GM21367 (cell line): ENCODE results near the gene SMIM35.

Experiments
- ATAC-seq: cut with Tn5 transposase; IDR thresholded peaks from one replicate; pipeline ENCODE4 v1.9.1; 2021; ENCODE audit not compliant: unreplicated experiment

SMIM35 gene

DNA sequence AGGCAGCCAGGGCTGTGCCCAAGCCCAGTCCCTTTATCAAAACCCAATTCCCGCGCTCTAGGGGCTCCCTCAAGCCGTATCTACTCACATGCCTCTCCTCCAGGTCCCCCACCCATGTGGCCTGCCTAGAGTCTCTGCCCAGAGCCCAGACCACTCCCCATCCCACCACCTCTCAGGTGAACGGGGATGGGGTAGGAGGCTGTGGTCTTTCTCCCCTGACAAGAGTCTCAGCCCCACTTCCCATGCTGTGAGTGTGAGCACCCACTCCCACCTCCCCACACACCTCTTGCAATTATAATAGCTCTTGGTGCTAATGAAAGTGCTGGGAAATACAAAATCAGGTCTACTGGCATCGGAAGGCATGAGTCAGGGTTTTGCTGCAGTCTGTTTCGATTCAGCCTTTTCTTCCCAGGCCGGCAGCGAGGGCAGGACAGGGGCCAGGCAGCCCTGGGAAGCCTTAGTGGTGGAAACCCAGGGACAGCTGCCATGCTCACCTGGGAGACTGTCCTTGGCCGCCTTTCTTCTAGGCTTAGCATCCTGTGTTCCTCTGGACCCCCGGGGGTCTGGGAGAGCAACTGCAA, 26.6 kb downstream of the SMIM35 start:
- no peak for ATAC-seq

DNA sequence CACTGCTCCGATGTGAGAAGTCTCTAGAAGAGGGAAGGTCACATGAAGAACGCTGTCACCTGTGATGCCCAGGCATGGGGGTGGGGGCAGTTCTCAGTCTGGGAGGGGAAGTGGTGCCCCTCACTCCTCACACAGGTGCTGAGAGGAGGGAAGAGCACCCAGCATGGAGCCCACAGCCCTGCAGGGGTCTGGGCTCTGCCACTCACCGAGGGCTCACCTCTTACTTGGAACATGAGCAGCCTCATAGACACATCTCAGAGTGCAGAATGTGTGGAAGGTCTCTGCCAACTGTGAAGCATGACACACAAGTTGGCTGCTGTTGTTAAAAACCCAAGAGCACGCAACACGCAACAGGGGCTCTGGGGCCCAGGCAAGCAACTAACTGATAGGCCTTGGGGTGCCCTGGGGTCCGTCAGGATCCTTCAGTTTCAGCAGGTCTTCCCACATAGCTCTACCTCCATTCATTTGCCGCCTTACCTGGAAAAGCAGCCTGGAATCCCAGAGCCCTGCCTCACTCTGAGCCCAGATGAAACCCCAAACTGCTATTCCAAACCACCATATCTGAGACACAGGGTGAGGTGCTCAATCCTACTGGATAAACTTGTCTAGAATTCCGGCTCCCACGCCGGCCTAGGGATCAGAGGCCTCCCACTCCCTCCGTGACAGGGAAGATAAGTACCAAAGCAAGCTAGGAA, 27.4 kb downstream of the SMIM35 start:
- no peak for ATAC-seq

DNA sequence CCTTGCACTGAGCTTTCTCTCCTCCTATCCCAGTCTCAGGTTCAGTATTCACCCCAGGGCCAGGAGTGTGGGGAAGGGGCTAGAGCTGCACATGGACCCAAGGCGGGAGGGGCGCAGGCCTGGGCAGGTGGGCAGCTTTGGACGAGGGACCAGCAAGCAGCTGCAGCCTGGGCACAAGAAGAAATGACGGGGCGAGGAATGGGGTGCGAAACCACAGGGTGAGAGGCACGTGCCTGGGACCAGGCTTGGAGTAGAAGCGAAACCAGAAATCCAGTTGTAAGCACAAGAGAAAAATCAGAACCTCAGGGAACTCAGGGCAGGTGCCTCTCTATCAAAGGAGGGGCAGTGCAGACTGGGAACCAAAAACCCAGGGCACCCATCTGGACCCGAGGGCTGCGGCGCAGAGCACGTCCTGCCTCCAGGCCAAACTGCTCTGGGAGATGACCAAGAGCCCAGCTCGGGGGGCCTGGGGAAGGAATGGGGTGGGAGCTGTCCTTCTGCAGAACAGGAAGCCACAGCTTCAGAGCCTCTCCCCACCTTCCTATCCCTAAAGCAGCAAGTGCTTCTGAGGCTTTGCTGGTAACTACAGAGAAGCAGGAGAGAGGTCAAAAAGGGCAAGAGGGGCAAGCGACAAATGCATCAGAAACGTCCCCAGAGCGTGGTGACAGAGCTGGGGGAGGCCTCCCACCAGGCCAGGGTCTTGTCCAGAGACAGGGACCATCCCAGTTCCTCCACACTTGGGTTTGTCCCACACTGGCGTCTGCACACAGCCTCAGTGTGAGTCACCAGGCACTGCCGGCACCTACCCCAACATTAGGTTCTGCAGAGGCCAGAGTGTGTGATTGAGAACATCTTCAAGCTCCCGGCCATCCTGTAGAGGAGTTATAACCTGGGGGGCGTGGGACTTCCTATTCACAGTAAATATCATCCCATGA, 28.2 kb downstream of the SMIM35 start:
- ATAC-seq: no peak

DNA sequence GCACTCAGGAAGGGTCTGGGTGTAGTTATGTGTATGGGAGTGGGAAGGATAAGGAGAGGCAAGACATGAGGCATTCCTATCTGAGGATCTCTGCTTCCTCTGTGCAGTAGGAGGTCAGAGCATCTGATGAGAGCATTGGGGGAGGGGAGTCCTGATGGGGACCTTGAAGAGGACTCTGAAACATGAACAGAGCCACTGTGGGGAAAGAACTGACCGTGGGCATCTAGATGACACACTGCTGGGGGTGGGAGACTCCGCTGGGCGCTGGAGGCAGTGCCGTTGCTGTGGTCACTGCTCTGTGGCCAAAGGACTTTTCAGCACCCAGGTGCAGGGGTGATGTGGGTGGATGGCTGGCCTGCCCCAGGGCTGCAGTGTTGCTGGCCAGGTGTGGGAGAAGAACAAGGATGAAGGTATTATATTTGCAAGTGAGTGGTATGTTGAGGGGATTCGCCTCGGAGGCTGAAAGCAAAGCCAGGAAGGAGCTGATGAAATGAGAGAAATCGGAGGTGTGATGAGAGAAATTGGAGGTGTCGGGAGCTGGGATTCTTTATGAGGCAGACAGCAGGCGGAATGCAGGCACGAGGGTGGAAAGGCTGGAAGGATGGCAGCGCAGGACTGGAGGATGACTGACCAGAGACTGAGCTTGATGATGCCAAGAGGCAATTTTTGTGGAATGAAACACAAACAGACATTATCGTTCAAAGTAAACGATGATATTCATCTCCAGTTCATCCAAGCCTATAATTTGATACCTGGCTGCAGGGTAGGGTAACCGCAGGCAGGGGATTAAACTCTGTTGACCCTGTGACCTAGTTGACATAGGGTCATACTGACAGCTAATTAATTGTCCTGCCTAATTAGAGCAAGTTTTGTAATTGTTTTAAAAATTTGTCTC, 29.3 kb downstream of the SMIM35 start:
- no peak for ATAC-seq

DNA sequence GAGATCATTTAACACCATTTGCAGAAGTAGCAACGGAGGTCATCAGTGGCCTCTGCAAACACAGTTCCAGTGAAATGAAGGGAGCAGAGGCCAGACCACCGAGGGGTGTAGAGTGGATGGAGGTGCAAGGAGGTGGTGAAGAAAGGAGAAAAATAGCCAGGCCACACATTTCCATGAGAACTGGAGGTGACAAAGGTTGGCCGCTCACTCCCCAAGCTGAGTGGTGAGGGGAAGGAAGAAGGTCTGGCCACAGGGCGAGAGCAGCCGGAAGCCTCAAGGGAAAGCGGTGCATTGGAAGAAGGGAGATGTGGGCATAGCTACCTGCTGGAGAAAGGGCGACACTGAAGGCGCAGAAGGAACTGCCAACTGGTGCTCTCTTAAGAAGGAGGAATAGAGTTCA, 30.0 kb downstream of the SMIM35 start:
- ATAC-seq: no peak

DNA sequence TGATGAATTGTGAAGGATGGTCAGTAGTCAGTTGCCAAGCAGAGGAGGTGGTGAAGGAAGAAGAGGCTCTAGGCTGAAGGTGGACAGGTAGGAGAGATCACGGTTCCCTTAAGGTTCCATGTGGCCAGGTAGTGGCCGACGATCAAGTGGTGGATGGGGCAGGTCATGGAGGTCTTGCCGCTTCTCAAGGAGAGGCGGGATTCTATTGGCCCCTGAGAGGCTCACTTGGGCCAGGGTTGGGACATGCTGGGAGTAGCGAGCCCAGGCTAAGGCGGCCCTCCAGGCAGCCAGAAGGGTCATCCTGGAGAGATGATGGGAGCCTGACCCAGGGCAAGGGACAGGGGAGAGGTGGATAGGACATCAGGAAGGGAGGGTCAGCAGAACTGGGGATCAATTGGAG, 30.8 kb downstream of the SMIM35 start:
- no peak for ATAC-seq

DNA sequence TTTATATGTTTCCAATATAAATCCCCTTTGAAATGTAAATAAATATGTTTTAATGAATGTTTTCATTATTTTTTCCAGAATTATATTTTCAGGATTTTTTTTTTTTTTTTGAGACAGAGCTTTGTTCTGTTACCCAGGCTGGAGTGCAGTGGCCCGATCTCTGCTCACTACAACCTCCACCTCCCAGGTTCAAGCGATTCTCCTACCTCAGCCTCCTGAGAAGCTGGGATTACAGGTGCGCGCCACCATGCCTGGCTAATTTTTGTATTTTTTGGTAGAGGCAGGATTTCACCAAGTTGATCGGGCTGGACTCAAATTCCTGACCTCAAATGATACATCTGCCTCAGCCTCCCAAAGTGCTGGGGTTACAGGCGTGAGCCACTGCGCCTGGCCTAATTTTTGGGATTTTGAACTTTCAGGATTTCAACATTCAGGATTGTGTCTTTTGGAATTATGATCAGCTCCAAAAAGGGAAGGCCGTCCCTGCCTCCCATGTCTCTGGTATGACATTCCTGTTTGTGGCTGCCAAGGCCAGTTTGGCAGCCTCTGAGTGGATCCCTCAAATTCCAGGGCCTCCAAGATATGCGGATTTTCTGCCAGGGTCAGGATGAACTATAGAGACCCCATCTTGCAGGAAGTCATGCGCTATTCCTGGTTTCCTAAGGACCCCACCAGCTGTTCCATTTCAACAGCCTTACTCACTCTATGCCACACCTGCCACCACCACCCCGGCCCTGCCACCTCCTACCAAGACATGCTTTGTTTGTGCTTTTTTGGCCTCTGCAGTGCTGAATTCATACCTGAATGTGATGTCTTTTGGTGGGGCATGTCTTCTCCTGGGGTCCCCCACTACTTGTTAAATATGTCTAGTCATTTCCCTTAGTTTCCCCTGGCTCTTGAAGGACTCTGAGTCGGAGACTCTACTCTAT, 31.8 kb downstream of the SMIM35 start:
- ATAC-seq: no peak

DNA sequence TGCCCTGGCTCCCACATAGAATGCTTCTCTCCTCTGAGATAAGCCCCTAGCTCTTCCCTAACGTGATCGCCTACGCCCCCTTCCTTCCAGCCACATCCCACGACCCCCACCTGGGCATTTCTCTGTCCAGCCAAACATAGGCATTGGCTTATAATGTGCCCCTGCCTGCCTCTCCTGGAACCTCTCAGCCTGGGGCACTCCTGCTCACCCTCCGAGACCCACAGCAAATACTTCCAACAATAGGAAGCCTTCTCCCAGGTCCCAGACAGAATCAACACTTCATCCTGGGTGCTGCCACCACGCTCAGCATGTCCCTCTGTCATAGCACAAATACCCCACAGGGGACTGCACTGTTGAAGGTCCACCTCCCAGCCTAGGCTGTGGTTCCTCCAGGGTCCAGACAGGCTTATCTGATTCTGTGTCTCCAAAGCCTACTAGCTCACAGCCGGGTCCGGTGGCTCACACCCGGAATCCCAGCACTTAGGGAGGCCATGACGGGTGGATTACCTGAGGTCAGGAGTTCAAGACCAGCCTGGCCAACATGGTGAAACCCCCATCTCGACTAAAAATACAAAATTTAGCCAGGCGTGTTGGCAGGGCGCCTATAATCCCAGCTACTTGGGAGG, 34.1 kb downstream of the SMIM35 start:
- ATAC-seq: no peak

DNA sequence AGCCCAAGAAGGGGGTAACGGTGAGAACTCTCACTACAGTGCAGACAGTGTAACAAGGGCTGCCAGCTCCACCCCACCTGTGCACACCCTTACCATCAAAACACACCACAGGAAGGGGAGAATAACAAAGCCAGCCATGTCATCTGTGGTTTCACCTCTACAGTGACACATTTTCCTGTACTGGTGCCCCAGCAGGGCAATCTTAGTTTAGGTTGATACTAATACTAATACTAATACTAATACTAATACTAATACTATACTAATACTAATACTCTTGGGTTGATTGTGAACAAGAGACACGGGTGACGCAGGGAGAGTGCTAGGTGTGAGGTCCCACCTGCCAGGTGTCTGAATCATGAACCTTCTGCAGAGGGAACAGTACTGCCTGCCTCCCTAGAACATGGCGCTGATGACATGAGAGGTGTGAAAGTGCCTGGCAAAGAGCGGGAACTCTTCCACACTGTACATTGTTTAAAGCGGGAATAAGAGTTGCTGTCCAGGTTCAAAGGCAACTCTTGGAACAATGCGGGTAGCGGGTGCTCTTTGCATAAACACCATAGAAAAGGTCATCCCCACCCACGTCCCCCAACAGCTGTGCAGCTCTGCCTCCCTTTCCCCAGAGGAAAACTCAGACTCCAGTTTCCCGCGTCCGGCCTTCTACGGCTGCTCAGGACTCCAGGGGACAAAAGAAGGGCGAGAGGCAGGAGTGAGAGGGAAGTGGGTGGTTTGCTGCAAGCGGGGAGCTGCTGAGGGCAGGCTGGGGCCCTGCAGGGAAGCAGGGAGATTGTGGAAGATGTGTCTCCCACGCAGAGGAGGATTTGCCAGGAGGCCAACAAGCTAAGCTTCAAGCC, 34.9 kb downstream of the SMIM35 start:
- ATAC-seq: no peak

DNA sequence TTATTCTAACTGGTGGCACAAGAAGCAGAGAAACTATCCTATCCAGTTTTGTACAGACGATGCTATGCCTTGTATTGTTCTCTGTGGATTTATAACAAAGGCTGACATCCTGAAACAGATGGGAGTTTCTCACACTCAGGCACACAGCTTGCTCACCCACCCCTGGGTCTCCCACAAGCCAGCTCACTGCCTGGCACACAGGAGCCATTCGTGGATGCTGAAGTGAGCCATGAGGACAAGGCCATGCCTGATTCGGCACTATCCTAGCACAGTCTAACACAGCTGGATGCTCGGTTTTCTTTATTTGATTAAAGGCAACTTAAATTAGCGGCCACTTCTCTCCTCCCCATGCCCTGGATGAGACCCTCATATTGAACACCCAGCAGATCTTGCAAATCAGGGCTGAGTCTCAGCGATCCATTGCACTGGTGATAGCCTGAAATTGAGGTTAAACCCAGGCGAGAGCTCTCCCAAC, 35.6 kb downstream of the SMIM35 start:
- no peak for ATAC-seq

DNA sequence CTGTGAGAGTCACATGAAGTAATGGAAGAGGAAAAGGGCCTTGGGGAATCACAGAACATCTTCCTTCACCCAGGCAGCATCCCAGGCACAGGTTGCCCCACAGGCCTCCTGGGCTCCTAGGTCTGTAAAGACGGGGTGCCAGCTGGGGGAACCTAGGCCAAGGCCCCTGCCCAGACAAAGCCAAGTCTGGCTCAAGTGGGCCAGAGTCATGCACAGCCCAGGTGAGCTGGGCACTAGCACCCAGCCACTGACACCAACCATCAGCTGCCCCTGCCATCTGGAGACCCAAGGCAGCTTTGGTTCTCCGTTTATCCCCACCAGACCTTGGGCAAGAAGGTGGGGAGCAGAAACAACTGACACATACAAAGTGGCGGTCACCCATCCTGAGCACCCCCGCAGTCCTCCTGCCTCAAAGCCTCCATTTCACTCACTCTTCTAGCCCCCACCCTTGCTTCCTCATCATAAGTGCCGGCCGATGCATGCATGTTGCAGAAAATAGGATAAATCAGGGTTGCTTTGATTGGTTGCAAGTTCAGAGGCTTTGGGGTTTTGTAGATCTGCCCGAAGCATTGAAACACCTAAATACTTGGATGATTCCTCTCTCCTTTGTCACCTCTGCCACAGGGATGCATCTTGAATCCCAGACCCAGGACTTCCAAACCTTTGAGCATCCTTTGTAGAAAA, 36.4 kb downstream of the SMIM35 start:
- no peak for ATAC-seq

DNA sequence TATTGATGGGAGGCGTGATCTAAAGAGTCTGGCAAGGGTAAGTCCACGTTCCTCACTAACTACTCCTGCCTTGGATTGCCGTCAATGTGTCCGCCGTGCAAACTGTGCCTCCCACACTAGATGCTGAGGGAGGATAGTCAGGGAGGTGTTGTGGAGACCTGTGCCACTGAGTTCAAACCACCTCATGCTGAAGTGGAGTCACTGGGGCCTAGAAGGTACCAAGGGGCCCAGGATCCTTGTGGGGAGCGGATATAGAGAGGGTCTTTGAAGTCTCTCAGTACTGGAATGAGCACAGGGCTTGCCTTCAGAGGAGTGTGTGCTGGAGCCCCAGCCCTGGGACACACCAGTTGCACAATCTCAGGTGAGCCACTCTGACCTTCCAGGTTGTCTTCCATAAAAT, 37.0 kb downstream of the SMIM35 start:
- ATAC-seq: no peak

DNA sequence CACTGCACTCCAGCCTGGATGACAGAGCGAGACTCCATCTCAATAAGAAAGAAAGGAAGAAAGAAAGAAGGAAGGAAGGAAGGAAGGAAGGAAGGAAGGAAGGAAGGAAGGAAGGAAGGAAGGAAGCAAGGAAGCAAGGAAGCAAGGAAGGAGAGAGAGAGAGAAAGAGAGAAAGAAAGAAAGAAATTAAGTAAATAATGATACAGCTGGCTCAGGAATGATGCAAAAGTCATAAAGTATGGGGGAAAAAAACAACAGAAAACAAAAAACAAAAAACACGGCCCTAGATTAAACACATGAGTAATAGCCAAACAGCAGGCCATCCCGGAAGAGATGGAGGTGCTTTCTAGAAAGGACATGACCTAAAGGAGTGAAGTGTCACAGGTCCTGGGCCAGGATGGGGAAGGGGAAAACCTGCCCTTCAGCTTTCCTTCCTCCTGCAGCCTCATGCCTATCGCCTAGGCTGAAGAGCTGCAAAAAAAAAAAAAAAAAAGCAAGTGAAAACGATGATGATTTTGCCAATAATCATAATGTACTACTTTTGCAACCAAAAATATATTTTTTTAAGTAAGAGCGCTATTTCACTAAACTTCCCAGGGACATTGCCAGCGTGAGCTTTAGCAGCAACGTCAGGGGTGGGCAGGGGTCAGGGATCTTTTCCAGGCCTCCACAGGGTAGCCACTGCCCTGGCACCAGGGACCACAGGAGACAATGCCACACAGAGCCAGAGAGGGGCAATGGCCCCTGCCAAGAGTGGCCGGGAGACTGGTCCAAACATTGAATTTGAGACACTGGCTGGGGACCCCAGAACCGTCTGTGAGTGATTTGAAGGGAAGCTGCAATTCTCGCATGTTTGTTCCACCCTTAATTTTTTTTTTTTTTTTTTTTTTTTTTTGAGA, 38.0 kb downstream of the SMIM35 start:
- ATAC-seq: no peak

DNA sequence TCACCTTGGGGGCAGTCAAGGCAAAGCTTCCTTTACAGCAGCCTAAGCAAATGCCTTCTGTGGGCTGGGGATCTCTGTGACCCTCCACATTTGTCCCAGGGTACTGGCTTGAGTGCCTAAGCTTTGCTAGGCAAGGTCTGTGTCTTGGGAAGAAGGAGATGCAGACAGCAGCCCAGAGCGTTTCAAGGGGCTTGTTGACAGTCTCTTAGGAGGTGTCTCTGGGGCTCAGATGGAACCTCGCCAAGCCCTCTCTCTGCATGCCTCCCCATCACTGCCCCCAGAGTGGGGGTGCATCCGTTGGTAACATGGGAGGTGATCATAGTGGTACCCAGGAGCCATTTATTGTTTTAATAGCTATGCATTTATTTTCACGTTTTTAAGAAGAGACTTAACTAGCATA, 39.0 kb downstream of the SMIM35 start:
- ATAC-seq: no peak

DNA sequence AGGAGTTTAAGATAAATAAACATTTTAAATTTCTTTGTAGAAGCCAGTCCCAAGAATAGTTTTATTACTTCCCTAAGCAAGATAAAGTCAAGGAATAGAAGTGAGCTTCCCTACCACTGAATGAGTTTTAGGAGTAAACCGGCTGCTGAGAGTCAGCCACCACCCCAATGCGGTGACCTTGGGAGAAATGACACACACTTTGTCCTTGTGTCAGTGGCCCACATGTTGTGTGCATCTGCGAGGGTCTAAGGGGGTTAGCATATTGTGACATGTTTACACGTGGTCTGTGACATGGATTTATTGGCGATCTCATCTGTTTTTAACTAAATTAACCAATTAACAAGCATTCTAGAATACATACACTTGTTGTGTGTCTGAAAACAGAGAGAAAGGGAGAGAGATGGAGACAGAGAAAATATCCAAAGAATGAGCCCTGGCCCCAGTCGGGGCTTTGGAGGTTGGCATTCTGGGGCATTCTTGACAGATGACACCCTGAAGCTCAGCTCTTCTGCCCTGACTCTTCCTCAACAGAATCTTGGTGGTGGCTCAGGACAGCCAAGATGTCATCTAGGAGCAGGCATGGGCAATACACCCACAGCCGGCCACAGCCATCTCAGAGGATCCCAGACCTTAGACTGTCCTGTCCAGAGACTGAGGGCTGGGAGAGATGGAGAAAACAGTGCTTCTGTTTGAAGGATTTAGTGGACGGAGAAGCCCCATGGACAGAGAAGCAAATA, 39.6 kb downstream of the SMIM35 start:
- ATAC-seq: no peak
